ENCODE measurements around the gene ROR2.

- no peak for TF ChIP-seq CTCF (IDR thresholded peaks at IDR 0.05)
- no peak for TF ChIP-seq POLR2A (IDR thresholded peaks at IDR 0.05)
These were observed 92.5 kb downstream of the ROR2 start for GRCh38 chr9:91857291-91858212.
